ENCODE data around the gene ANK3. TPM values are rescaled to one million over a fixed set of nuclear protein-coding genes. Genes with fewer than 3 reads are reported as not detected.

Gene ANK3
- total RNA-seq, 1 experiment from 2014 or later: 15.3 TPM

GRCh38 chr10:60343254-60343653, 46.4 kb downstream of the ANK3 start (continued):
- TF ChIP-seq POLR2AphosphoS5 (IDR thresholded peaks at IDR 0.05; ENCODE audit: low read depth, low read length): no peak
- no peak for TF ChIP-seq ATF3 (IDR thresholded peaks at IDR 0.05)
- TF ChIP-seq YY1 (IDR thresholded peaks at IDR 0.05; ENCODE audit: extremely low read depth, insufficient replicate concordance, low read depth, low read length): no peak
- TF ChIP-seq EGR1 (IDR thresholded peaks at IDR 0.05; ENCODE audit: low read depth): no peak
- no peak for TF ChIP-seq ZNF274 (IDR thresholded peaks at IDR 0.05; ENCODE audit: low read depth, low read length)

DNA sequence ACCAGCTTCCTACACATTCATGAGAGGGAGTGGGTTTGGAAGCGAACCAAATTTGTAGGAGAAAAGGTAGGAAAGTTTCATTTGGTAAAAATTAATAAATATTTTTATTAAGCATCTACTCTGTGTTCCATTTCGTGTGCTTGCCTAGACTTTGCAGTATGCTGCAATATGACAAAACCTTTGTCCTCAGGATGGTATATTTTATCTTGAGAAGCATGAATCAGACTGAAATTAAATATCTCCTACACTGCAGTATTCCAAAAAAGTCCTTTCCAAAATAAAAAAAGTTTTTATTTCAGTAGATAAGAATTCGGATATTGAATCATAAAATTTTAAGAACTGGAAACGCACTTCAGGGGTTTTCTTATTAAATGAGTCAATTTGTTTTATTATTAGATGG, 47.7 kb downstream of the ANK3 start:
- no peaks in the 10 kb centered on the region for H3K4me1 ChIP-seq (ENCODE audit: control insufficient read depth in 1 of 2, insufficient read depth in 2 of 2, low read length in 2 of 2)
- no peak overlapping the region for H3K27ac ChIP-seq (ENCODE audit: low read depth, low read length)
- no peaks in the 10 kb centered on the region for H3K9me2 ChIP-seq (ENCODE audit: insufficient read depth)
- POLR2A ChIA-PET: no interaction called here
- H3K4me3 ChIP-seq (replicated peaks in 1 of 2; ENCODE audit: low read depth in 1 of 2, low read length in 2 of 2): no peak overlapping the region
- H3K4me2 ChIP-seq (ENCODE audit: low read length): no peak overlapping the region
- no peak for DNase-seq (ENCODE audit: low read depth, low spot score)
- no peaks in the 10 kb centered on the region for H3K27me3 ChIP-seq (ENCODE audit: insufficient read depth, low read length)
- H2AFZ ChIP-seq (ENCODE audit: low read depth, low read length, poor library complexity, severe bottlenecking): no peak overlapping the region
- H3K9me3 ChIP-seq (ENCODE audit: control insufficient read depth in 1 of 2, insufficient read depth in 1 of 2, low read depth in 1 of 2, low read length in 2 of 2): no peaks in the 10 kb centered on the region
- H3K36me3 ChIP-seq (ENCODE audit: control insufficient read depth in 1 of 2, insufficient read depth in 2 of 2, low read length in 2 of 2): no peaks in the 10 kb centered on the region
- no TSS peak for BruUV-seq (replicated peaks)
- no peak for ATAC-seq
- H4K20me1 ChIP-seq (ENCODE audit: insufficient read depth): no peaks in the 10 kb centered on the region
- H3K79me2 ChIP-seq (ENCODE audit: insufficient read depth, low read length): no peaks in the 10 kb centered on the region
- CTCF ChIA-PET: no interaction called here
- RAD21 ChIA-PET (ENCODE audit: low non-redundant PET in 1 of 2, low total read pairs in 2 of 2, uncharacterized antibody in 2 of 2, unreplicated experiment in 2 of 2): no interaction called here
- no peak overlapping the region for H3K9ac ChIP-seq (ENCODE audit: low read length)
- intact Hi-C loops (cut with micrococcal nuclease): no loop called here
- TF ChIP-seq POLR2AphosphoS5 (IDR thresholded peaks at IDR 0.05; ENCODE audit: low read depth, low read length) (no peak), ELF1 (IDR thresholded peaks at IDR 0.05; ENCODE audit: borderline replicate concordance, low read depth) (no peak), EZH2phosphoT487 (IDR thresholded peaks at IDR 0.05; ENCODE audit: borderline replicate concordance) (no peak), TCF7L2 (IDR thresholded peaks at IDR 0.05; ENCODE audit: borderline replicate concordance, extremely low read depth, insufficient read depth, insufficient read length) (no peak), CBX3 (IDR thresholded peaks at IDR 0.05; ENCODE audit: low read depth) (no peak), ZFX (IDR thresholded peaks at IDR 0.05) (no peak), SIN3A (IDR thresholded peaks at IDR 0.05; ENCODE audit: low read depth) (no peak), EGR1 (IDR thresholded peaks at IDR 0.05; ENCODE audit: low read depth) (no peak), EZH2 (IDR thresholded peaks at IDR 0.05) (no peak), SRF (IDR thresholded peaks at IDR 0.05; ENCODE audit: low read depth) (no peak), SP1 (IDR thresholded peaks at IDR 0.05; ENCODE audit: low read depth) (no peak), MAX (IDR thresholded peaks at IDR 0.05) (no peak), JUND (IDR thresholded peaks at IDR 0.05) (no peak), ATF3 (IDR thresholded peaks at IDR 0.05) (no peak), POLR2A (IDR thresholded peaks at IDR 0.05; ENCODE audit: borderline replicate concordance, extremely low read depth, insufficient read depth, insufficient read length) (no peak), ZNF274 (IDR thresholded peaks at IDR 0.05; ENCODE audit: low read depth, low read length) (no peak)
- TF ChIP-seq, protein P1, sequence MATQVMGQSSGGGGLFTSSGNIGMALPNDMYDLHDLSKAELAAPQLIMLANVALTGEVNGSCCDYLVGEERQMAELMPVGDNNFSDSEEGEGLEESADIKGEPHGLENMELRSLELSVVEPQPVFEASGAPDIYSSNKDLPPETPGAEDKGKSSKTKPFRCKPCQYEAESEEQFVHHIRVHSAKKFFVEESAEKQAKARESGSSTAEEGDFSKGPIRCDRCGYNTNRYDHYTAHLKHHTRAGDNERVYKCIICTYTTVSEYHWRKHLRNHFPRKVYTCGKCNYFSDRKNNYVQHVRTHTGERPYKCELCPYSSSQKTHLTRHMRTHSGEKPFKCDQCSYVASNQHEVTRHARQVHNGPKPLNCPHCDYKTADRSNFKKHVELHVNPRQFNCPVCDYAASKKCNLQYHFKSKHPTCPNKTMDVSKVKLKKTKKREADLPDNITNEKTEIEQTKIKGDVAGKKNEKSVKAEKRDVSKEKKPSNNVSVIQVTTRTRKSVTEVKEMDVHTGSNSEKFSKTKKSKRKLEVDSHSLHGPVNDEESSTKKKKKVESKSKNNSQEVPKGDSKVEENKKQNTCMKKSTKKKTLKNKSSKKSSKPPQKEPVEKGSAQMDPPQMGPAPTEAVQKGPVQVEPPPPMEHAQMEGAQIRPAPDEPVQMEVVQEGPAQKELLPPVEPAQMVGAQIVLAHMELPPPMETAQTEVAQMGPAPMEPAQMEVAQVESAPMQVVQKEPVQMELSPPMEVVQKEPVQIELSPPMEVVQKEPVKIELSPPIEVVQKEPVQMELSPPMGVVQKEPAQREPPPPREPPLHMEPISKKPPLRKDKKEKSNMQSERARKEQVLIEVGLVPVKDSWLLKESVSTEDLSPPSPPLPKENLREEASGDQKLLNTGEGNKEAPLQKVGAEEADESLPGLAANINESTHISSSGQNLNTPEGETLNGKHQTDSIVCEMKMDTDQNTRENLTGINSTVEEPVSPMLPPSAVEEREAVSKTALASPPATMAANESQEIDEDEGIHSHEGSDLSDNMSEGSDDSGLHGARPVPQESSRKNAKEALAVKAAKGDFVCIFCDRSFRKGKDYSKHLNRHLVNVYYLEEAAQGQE (IDR thresholded peaks at IDR 0.05; ENCODE audit: low read depth): no peak
- TF ChIP-seq, protein P2, sequence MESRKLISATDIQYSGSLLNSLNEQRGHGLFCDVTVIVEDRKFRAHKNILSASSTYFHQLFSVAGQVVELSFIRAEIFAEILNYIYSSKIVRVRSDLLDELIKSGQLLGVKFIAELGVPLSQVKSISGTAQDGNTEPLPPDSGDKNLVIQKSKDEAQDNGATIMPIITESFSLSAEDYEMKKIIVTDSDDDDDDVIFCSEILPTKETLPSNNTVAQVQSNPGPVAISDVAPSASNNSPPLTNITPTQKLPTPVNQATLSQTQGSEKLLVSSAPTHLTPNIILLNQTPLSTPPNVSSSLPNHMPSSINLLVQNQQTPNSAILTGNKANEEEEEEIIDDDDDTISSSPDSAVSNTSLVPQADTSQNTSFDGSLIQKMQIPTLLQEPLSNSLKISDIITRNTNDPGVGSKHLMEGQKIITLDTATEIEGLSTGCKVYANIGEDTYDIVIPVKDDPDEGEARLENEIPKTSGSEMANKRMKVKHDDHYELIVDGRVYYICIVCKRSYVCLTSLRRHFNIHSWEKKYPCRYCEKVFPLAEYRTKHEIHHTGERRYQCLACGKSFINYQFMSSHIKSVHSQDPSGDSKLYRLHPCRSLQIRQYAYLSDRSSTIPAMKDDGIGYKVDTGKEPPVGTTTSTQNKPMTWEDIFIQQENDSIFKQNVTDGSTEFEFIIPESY (IDR thresholded peaks at IDR 0.05; ENCODE audit: extremely low read depth, insufficient replicate concordance, low read length): no peak
